Vagina (tissue), 2 donors: Measurements from ENCODE around the gene SUPT3H. TPM values are rescaled to one million over a fixed set of nuclear protein-coding genes. Genes with fewer than 3 reads are reported as not detected.

Source experiments
- DNase-seq, 2 donors: peaks; one replicate each; pipeline ENCODE4 v3.0.0-alpha.2; 2017; ENCODE audit errors: extremely low spot score in 2 of 2
- H3K27ac ChIP-seq: fragments of 200-600 bp; sonication (generic); one replicate; pipeline ENCODE4 v1.5.1; 2019
- H3K27me3 ChIP-seq: fragments of 200-600 bp; sonication (generic); one replicate; pipeline ENCODE4 v1.5.1; 2019
- H3K36me3 ChIP-seq, 2 donors: fragments of 200-600 bp; sonication (generic); one replicate each; pipeline ENCODE4 v1.5.1; 2017 to 2019
- H3K4me1 ChIP-seq: fragments of 200-600 bp; sonication (generic); one replicate; pipeline ENCODE4 v1.5.1; 2019
- H3K4me3 ChIP-seq, 2 donors: fragments of 200-600 bp; sonication (generic); 1 replicate in 1 of 2; 2 replicates in 1 of 2; pipeline ENCODE4 v1.5.1; 2016 to 2019
- H3K9me3 ChIP-seq: fragments of 200-600 bp; sonication (generic); one replicate; pipeline ENCODE4 v1.5.1; 2019
- CTCF ChIP-seq, 3 experiments: fragments of 450-650 bp in 2 of 3; fragments of 200-600 bp in 1 of 3; sonication (generic) in 1 of 3; IDR thresholded peaks; one replicate each; pipeline ENCODE4 v1.5.1; 2017 to 2019; ENCODE audit warnings: antibody characterized with exemption in 3 of 3, mild to moderate bottlenecking in 2 of 3, moderate library complexity in 2 of 3
- POLR2A ChIP-seq, 2 donors: fragments of 450-650 bp; IDR thresholded peaks; one replicate each; pipeline ENCODE4 v1.6.1; 2017; ENCODE audit warnings: antibody characterized with exemption in 2 of 2, mild to moderate bottlenecking in 2 of 2, moderate library complexity in 2 of 2
- POLR2AphosphoS5 ChIP-seq, 2 donors: sonication (generic); formaldehyde crosslinking; IDR thresholded peaks; one replicate each; pipeline ENCODE4 v1.9.0; 2017; ENCODE audit warnings: antibody characterized with exemption in 2 of 2, mild to moderate bottlenecking in 2 of 2, low read depth in 1 of 2; ENCODE audit not compliant: insufficient read depth in 1 of 2
- intact Hi-C: fragments of 100-400 bp; cut with DNase I; formaldehyde crosslinking; loops from one replicate; pipeline ENCODE4 v1.15.1; 2023
- total RNA-seq: library from RNA; depleted of rRNA; stranded (reverse); fragments of >200 nt; gene quantifications from one replicate; pipeline ENCODE4 v1.2.3, GENCODE V29; 2016

The SUPT3H gene
- total RNA-seq, 1 donor from 2014 or later = 4.2 TPM

GRCh38 chr6:45163952-45164766 lies 213.6 kb downstream of the SUPT3H start:
- Histone ChIP-seq H3K4me3 (no peak overlapping the region), H3K9me3 (no peaks in the 10 kb centered on the region), H3K27ac (no peak overlapping the region), H3K27me3 (no peaks in the 10 kb centered on the region), H3K36me3 (no peaks in the 10 kb centered on the region), H3K4me1 (no peaks in the 10 kb centered on the region)
- no peak for DNase-seq
- TF ChIP-seq POLR2A (IDR thresholded peaks at IDR 0.05) = no peak
- no peak for TF ChIP-seq CTCF (IDR thresholded peaks at IDR 0.05)
- TF ChIP-seq POLR2AphosphoS5 (IDR thresholded peaks at IDR 0.05; ENCODE audit: insufficient read depth in 1 of 2, low read depth in 1 of 2) = no peak
- intact Hi-C loops = no loop called here

- Histone ChIP-seq H3K4me3 (no peak overlapping the region), H3K9me3 (no peaks in the 10 kb centered on the region), H3K27me3 (no peaks in the 10 kb centered on the region), H3K27ac (no peak overlapping the region), H3K4me1 (no peaks in the 10 kb centered on the region), H3K36me3 (no peaks in the 10 kb centered on the region)
- TF ChIP-seq CTCF (IDR thresholded peaks at IDR 0.05) (no peak), POLR2A (IDR thresholded peaks at IDR 0.05) (no peak), POLR2AphosphoS5 (IDR thresholded peaks at IDR 0.05; ENCODE audit: insufficient read depth in 1 of 2, low read depth in 1 of 2) (no peak)
- no peak for DNase-seq
- intact Hi-C loops = no loop called here
These were observed 217.4 kb downstream of the SUPT3H start for GRCh38 chr6:45160305-45160704.

- Histone ChIP-seq H3K27me3 (no peaks in the 10 kb centered on the region), H3K9me3 (no peaks in the 10 kb centered on the region), H3K36me3 (no peaks in the 10 kb centered on the region), H3K4me3 (no peak overlapping the region), H3K4me1 (no peaks in the 10 kb centered on the region), H3K27ac (no peak overlapping the region)
- intact Hi-C loops = no loop called here
- TF ChIP-seq POLR2A (IDR thresholded peaks at IDR 0.05) (no peak), POLR2AphosphoS5 (IDR thresholded peaks at IDR 0.05; ENCODE audit: insufficient read depth in 1 of 2, low read depth in 1 of 2) (no peak)
- DNase-seq = no peak
These were observed 221.7 kb downstream of the SUPT3H start for GRCh38 chr6:45156075-45156474.

GRCh38 chr6:45155341-45155894 lies 222.3 kb downstream of the SUPT3H start:
- H3K4me1 ChIP-seq = no peaks in the 10 kb centered on the region
- no peak overlapping the region for H3K27ac ChIP-seq
- no peak overlapping the region for H3K4me3 ChIP-seq
- H3K36me3 ChIP-seq = no peaks in the 10 kb centered on the region
- TF ChIP-seq POLR2A (IDR thresholded peaks at IDR 0.05) (no peak), POLR2AphosphoS5 (IDR thresholded peaks at IDR 0.05; ENCODE audit: insufficient read depth in 1 of 2, low read depth in 1 of 2) (no peak), CTCF (IDR thresholded peaks at IDR 0.05) (no peak)
- no peaks in the 10 kb centered on the region for H3K9me3 ChIP-seq
- no peak for DNase-seq
- intact Hi-C loops = no loop called here
- H3K27me3 ChIP-seq = no peaks in the 10 kb centered on the region

- H3K4me1 ChIP-seq = no peaks in the 10 kb centered on the region
- H3K27me3 ChIP-seq = no peaks in the 10 kb centered on the region
- H3K9me3 ChIP-seq = no peaks in the 10 kb centered on the region
- no peak overlapping the region for H3K4me3 ChIP-seq
- H3K36me3 ChIP-seq = no peaks in the 10 kb centered on the region
- no peak for DNase-seq
- intact Hi-C loops = no loop called here
- H3K27ac ChIP-seq = no peak overlapping the region
- TF ChIP-seq CTCF (IDR thresholded peaks at IDR 0.05) (no peak), POLR2A (IDR thresholded peaks at IDR 0.05) (no peak), POLR2AphosphoS5 (IDR thresholded peaks at IDR 0.05; ENCODE audit: insufficient read depth in 1 of 2, low read depth in 1 of 2) (no peak)
These were observed 223.1 kb downstream of the SUPT3H start for GRCh38 chr6:45154679-45155078.
